Vein endothelial cell (primary cell): Measurements from ENCODE around the gene ZBTB33. TPM values are rescaled to one million over a fixed set of nuclear protein-coding genes. Genes with fewer than 3 reads are reported as not detected.

Experiments
- total RNA-seq: library from RNA; depleted of rRNA; stranded (reverse); fragments of >200 nt; gene quantifications from 2 replicates; pipeline ENCODE4 v1.2.3, GENCODE V29; 2012

ZBTB33 gene
- 27.1 and 29.6 TPM in 2 replicates for total RNA-seq

GRCh38 chrX:120250522-120251271 is at the start of gene ZBTB33:
Gene ZBTB33, plus strand, starts transcription at chrX:120250812. Its CDS starts 2,604 bp downstream, at chrX:120253416.

Other genes starting within 250 kb of the ZBTB33 start
- 1.3 TPM in 1 of 2 replicates, not detected in the other for gene RHOXF2B, start 173.1 kb upstream of the ZBTB33 start, total RNA-seq
- not detected in 2 replicates for gene RHOXF1, start 134.9 kb upstream of the ZBTB33 start, total RNA-seq
- not detected in 2 replicates for gene RHOXF2, start 92.2 kb upstream of the ZBTB33 start, total RNA-seq
- gene TMEM255A, start 60.6 kb downstream of the ZBTB33 start, total RNA-seq, result not detected in 2 replicates
- not detected in 2 replicates for gene ATP1B4, start 111.3 kb downstream of the ZBTB33 start, total RNA-seq
- 149 and 150 TPM in 2 replicates for gene LAMP2, start 218.5 kb downstream of the ZBTB33 start, total RNA-seq